RKO (cell line): ENCODE measurements around the gene ARHGAP42.

ENCODE experiments used
- DNase-seq: peaks from one replicate; pipeline ENCODE4 v3.0.0-alpha.2; 2016; ENCODE audit warnings: low spot score

The ARHGAP42 gene

GRCh38 chr11:100681064-100681502 lies 6.0 kb upstream of the ARHGAP42 start:
- DNase-seq, result no peak

- peak; percentile 57 for DNase-seq
Measured at GRCh38 chr11:100682247-100682969, 4.7 kb upstream of the ARHGAP42 start.

GRCh38 chr11:100683126-100683525 lies 4.0 kb upstream of the ARHGAP42 start:
- DNase-seq, result no peak

GRCh38 chr11:100684101-100685065 lies 2.7 kb upstream of the ARHGAP42 start:
- peak; percentile 27 for DNase-seq

GRCh38 chr11:100686476-100687053 lies 523 bp upstream of the ARHGAP42 start:
- DNase-seq, result no peak

GRCh38 chr11:100687630-100688395 lies 725 bp downstream of the ARHGAP42 start:
- DNase-seq, result peak; percentile 90

- DNase-seq, result no peak
Measured at GRCh38 chr11:100689141-100689540, 2.1 kb downstream of the ARHGAP42 start.

- DNase-seq, result no peak
Measured at GRCh38 chr11:100691896-100692653, 5.0 kb downstream of the ARHGAP42 start.

GRCh38 chr11:100695911-100696310 lies 8.8 kb downstream of the ARHGAP42 start:
- DNase-seq, result no peak

GRCh38 chr11:100703139-100703538 lies 16.1 kb downstream of the ARHGAP42 start:
- no peak for DNase-seq

- no peak for DNase-seq
Measured at GRCh38 chr11:100703801-100704575, 16.9 kb downstream of the ARHGAP42 start.

GRCh38 chr11:100705447-100705846 lies 18.4 kb downstream of the ARHGAP42 start:
- no peak for DNase-seq

- peak; percentile 20 for DNase-seq
Measured at GRCh38 chr11:100706179-100706578, 19.1 kb downstream of the ARHGAP42 start.

GRCh38 chr11:100709233-100709957 lies 22.3 kb downstream of the ARHGAP42 start:
- peak; percentile 28 for DNase-seq

- no peak for DNase-seq
Measured at GRCh38 chr11:100711984-100712383, 24.9 kb downstream of the ARHGAP42 start.

- no peak for DNase-seq
Measured at GRCh38 chr11:100712583-100712982, 25.5 kb downstream of the ARHGAP42 start.

GRCh38 chr11:100715165-100715761 lies 28.2 kb downstream of the ARHGAP42 start:
- no peak for DNase-seq

- DNase-seq, result no peak
Measured at GRCh38 chr11:100716838-100717237, 29.8 kb downstream of the ARHGAP42 start.

GRCh38 chr11:100719362-100719761 lies 32.3 kb downstream of the ARHGAP42 start:
- DNase-seq, result no peak
